ENCODE data around the gene CYB561D2.

The CYB561D2 gene

GRCh38 chr3:50341996-50342650 is 8.5 kb upstream of the CYB561D2 start:
- no peak for DNase-seq (ENCODE audit: low read depth)

- DNase-seq (ENCODE audit: low read depth), result no peak
Observed at GRCh38 chr3:50342813-50343633, 7.6 kb upstream of the CYB561D2 start.

- DNase-seq (ENCODE audit: low read depth), result no peak
Observed at GRCh38 chr3:50345008-50345407, 5.7 kb upstream of the CYB561D2 start.

- DNase-seq (ENCODE audit: low read depth), result peak; percentile 64
Observed at GRCh38 chr3:50345586-50346234, 5.0 kb upstream of the CYB561D2 start, which contains the start of gene ZMYND10. TSS of gene ZMYND10 (minus strand) at chr3:50345732. CDS start at chr3:50345579, 153 bp downstream.

GRCh38 chr3:50347187-50347813 is 3.4 kb upstream of the CYB561D2 start:
- peak; percentile 63 for DNase-seq (ENCODE audit: low read depth)

GRCh38 chr3:50350213-50350526 is 492 bp upstream of the CYB561D2 start:
- no peak for DNase-seq (ENCODE audit: low read depth)

GRCh38 chr3:50351323-50351697 is 648 bp downstream of the CYB561D2 start:
- DNase-seq (ENCODE audit: low read depth), result no peak

- no peak for DNase-seq (ENCODE audit: low read depth)
Observed at GRCh38 chr3:50352781-50353180, 2.1 kb downstream of the CYB561D2 start.

GRCh38 chr3:50353245-50354004 is 2.8 kb downstream of the CYB561D2 start:
- no peak for DNase-seq (ENCODE audit: low read depth)

GRCh38 chr3:50354186-50354764 is 3.6 kb downstream of the CYB561D2 start:
- DNase-seq (ENCODE audit: low read depth), result no peak

- DNase-seq (ENCODE audit: low read depth), result no peak
Observed at GRCh38 chr3:50354850-50355249, 4.2 kb downstream of the CYB561D2 start.

GRCh38 chr3:50355829-50356552 is 5.3 kb downstream of the CYB561D2 start:
- DNase-seq (ENCODE audit: low read depth), result no peak

- DNase-seq (ENCODE audit: low read depth), result no peak
Observed at GRCh38 chr3:50356553-50356952, 5.9 kb downstream of the CYB561D2 start.

GRCh38 chr3:50357481-50357880 is 6.8 kb downstream of the CYB561D2 start:
- no peak for DNase-seq (ENCODE audit: low read depth)

GRCh38 chr3:50358355-50358910 is 7.8 kb downstream of the CYB561D2 start:
- DNase-seq (ENCODE audit: low read depth), result no peak

- DNase-seq (ENCODE audit: low read depth), result peak; percentile 90
Observed at GRCh38 chr3:50358911-50359759, 8.5 kb downstream of the CYB561D2 start, which contains the start of gene TMEM115. TSS of gene TMEM115 (minus strand) at chr3:50359521. CDS start at chr3:50359063, 458 bp downstream.

GRCh38 chr3:50359760-50360110 is 9.1 kb downstream of the CYB561D2 start:
- no peak for DNase-seq (ENCODE audit: low read depth)

- no peak for DNase-seq (ENCODE audit: low read depth)
Observed at GRCh38 chr3:50364573-50365079, 14.0 kb downstream of the CYB561D2 start.
